Right ventricle myocardium superior (tissue), 1 donor: ENCODE measurements around the gene METTL23. TPM values are rescaled to one million over a fixed set of nuclear protein-coding genes. Genes with fewer than 3 reads are reported as not detected.
"Not testable (repeated sequence)": the region's sequence is repeated elsewhere in the genome, so short reads cannot be mapped to it uniquely, and the experiment has no call there.

Experiments used
- ATAC-seq: fragments of 200-7000 bp; cut with Tn5 transposase; one replicate; pipeline ENCODE4 v1.9.1; 2020; ENCODE audit warnings: mild to moderate bottlenecking; ENCODE audit not compliant: poor library complexity
- DNase-seq: peaks from one replicate; pipeline ENCODE4 v3.0.0-alpha.2; 2020
- intact Hi-C: fragments of 100-400 bp; cut with DNase I; formaldehyde crosslinking; loops from one replicate; pipeline ENCODE4 v1.11.2; 2022
- total RNA-seq: library from RNA; stranded (reverse); fragmentation: NEBNext Ultra II Directional; extraction: Animal tissue kit (Norgen Biotek cat#: 25700); gene quantifications from one replicate; pipeline ENCODE4 v1.2.1, GENCODE V29; 2021
- donor health status: DM: no; HTN: yes; CAD: no; lungs with severe emphysema.

The METTL23 gene
- total RNA-seq, 1 donor from 2014 or later: 19.0 TPM

GRCh38 chr17:76709077-76709950 lies 17.3 kb upstream of the METTL23 start:
- ATAC-seq: peak; percentile 77
- peak; percentile 93 for DNase-seq
- intact Hi-C loops: no loop called here

DNA sequence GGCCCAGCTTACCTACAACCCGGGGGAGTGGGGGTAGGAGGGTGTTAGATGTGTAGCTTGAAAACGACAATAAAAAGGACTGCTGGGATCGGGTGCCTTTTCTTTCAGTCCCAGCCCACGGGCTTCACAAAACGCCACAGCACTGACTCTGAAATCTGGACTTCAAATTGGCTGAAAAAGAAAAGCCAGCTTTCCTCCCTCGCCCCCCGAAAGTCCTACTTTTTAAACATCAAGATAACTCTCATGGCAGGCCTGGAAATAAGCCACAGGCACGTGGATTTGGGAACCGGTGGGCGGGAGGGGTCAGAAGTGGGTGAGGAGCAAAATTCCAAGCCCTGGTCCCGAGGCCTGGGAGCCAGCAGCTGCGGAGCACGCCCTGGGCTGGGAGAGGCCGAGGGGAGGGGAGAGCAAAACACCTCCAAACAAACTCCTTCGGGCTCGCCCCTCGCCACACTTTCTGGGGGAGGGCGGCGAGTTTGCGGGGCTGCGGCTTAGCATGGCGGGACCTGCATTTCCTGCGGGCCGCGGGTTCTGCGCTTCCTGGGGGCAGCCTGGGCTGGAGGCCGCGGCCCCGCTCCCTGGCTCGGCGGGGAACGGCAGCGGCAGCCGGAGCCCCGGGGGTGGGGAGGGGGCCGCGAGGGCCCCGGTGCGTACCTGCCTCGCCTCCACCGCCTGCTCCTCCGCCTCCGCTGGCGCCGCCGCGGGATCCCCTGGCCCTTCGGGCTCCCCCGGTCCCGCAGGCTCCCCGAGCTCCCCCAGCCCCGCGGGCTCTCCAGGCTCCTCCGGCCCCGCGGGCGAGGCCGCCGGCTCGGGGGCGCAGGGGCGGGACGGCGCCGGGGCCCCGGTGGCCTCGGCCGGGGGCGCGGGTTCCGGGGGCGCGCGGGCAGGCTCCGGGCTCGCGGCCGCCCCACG lies 16.4 kb upstream of the METTL23 start:
- DNase-seq: peak; percentile 50
- intact Hi-C loops: not testable (repeated sequence)

GRCh38 chr17:76710863-76711611 lies 15.6 kb upstream of the METTL23 start, which contains the start of gene MXRA7:
Gene MXRA7 (minus strand): TSS chr17:76710965. CDS start chr17:76710946, 19 bp downstream.
- DNase-seq (peak; percentile 83), ATAC-seq (peak; percentile 61)
- intact Hi-C loops: no loop called here

More for the DNA sequence above, 16.4 kb upstream of the METTL23 start:
- peak; percentile 31 for ATAC-seq

DNA sequence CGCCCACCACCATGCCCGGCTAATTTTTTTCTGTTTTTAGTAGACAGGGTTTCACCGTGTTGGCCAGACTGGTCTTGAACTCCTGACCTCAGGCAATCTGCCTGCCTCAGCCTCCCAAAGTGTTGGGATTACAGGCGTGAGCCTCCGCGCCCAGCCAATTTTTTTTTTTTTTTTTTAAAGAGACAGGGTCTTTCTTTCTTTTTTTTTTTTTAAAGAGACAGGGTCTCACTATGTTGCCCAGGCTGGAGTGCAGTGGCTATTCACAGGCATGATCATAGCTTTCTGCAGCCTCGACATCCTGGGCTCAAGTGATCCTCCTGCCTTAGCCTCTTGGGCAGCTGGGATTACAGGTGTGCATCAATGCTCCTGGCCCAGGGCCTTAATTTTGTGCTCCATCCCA lies 14.3 kb upstream of the METTL23 start:
- intact Hi-C loops, ATAC-seq: not testable (repeated sequence)
- DNase-seq: peak; percentile 29

- DNase-seq: peak; percentile 36
- intact Hi-C loops: no loop called here
- ATAC-seq: no peak
These were observed 12.9 kb upstream of the METTL23 start for GRCh38 chr17:76713765-76714164.

- intact Hi-C loops: no loop called here
- ATAC-seq (no peak), DNase-seq (peak; percentile 39)
These were observed 12.3 kb upstream of the METTL23 start for GRCh38 chr17:76714336-76714735.

- intact Hi-C loops: loop anchor here (5.0 kb wide), 1 partner anchor 33 kb away; no protein-coding TSS in a partner anchor
- ATAC-seq: peak; percentile 16
- peak; percentile 83 for DNase-seq
These were observed 11.7 kb upstream of the METTL23 start for GRCh38 chr17:76714822-76715495.

- peak; percentile 40 for DNase-seq
- no peak for ATAC-seq
- intact Hi-C loops: loop anchor here (5.0 kb wide), 1 partner anchor 33 kb away; no protein-coding TSS in a partner anchor
These were observed 11.2 kb upstream of the METTL23 start for GRCh38 chr17:76715496-76715830.

DNA sequence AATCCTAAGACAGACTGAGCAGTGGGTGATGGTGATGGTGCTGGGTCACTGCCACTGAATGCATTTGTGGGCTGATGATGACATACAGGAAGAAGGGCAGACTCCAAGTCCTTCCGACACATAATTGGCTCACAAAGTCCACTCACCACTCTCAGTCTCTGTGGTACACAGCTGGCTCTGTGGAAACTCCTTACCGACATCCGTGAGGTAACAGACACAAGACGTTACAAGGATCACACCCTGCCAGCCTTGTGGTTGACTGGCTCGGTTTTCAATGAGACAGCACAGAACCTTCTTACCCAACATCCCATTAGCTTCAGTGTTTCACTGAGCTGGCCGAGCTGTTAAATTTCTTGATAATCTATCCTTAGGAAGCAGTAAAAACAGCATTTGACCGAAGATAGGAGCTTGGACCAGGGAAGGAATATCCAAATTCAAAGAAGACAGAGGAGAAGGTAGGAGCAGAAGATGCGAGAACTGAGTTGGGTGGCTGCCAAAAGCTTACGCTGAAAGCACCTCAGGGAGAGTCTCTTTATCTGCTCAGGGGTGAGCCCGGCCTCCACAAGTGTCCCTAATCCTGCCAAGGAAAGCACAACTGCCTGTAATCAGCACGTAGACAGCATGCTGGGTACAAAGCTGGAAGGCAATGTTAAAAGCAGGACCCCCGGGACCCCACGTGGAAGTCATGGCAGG lies 10.3 kb upstream of the METTL23 start:
- intact Hi-C loops: loop anchor here (5.0 kb wide), 1 partner anchor 34 kb away; no protein-coding TSS in a partner anchor
- ATAC-seq (peak; percentile 67), DNase-seq (peak; percentile 59)

DNA sequence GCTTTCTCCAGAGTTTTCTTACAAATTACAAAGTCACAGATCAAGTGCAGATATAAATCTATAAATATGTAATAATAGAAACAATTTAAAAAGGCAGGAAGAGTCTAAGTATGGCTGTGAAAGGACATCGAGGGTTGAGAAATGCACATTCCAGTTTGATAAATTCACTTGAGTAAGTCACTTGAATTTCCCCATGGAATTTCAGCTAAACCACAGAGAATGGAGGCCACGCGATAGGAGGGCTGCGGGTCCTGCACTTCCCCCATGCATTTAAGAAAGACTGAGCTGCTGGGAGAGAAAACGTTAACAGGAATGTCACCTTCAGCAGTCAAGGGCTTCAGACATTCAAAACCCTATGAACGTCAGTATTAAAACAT lies 9.8 kb upstream of the METTL23 start:
- DNase-seq: peak; percentile 34
- intact Hi-C loops: loop anchor here (5.0 kb wide), 1 partner anchor 35 kb away; no protein-coding TSS in a partner anchor
- ATAC-seq: no peak

- no peak for ATAC-seq
- peak; percentile 36 for DNase-seq
- intact Hi-C loops: loop anchor here (5.0 kb wide), 1 partner anchor 36 kb away; no protein-coding TSS in a partner anchor
These were observed 8.1 kb upstream of the METTL23 start for GRCh38 chr17:76718516-76718915.

DNA sequence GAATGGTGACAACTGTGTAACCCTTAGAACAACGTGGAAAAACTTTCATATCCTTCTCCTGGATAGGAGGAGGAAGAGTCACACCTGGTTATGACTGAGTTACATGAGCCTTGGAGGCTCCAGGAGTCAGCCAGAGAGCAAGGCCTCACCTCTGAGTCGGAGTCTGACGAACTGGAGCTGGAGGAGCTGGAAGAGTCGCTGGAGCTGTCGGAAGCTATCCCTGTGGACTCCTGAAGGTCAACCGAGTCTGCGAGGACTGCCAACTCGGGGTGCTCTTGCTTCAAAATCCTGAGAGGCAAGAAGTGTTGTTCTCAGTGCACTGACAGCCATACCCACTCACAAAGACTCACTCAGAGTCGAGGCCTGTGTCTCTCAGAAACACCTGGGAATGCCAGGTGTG lies 6.4 kb upstream of the METTL23 start:
- DNase-seq (peak; percentile 40), ATAC-seq (peak; percentile 24)
- intact Hi-C loops: no loop called here

DNA sequence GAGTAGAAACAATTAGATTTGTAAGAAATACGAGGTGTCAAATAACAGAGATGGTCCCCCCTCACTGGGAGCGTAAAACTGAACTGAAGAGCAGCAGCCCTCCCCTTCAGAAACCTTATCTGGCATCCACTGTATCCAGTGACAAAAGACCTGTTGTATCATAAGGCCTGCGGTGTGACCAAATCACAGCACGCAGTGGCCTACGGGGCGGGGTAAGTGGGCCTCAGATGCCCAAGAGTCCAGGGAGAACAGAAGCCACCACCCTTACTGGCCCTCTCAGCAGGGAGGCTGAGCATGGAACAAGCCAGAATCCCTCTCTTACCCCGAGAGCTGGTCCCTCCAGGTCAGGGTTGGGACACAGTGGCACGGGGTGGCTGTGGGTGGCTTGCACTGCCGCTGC lies 5.7 kb upstream of the METTL23 start:
- peak; percentile 38 for DNase-seq
- no peak for ATAC-seq
- intact Hi-C loops: no loop called here

DNA sequence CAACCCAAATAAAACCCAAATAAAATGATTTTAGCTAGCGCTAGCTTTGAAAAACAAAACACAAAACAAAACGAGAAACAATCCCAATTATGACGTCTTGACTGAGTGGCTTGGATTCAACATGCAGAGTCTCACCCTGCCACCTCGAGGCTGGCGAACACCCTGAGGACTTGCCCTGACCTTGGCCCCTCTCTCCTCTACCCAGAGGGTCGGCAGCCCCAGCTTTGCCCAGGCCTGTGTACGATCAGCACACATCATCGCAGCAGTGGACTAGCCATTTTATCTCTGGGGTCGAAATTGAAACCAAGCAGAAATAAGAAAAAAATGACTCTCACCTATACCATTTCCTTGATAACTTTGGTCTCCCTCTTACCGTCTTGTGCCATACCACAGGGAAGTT lies 5.2 kb upstream of the METTL23 start:
- intact Hi-C loops: no loop called here
- ATAC-seq (no peak), DNase-seq (no peak)

GRCh38 chr17:76722279-76722678 lies 4.4 kb upstream of the METTL23 start:
- ATAC-seq: no peak
- intact Hi-C loops: no loop called here
- DNase-seq: no peak

DNA sequence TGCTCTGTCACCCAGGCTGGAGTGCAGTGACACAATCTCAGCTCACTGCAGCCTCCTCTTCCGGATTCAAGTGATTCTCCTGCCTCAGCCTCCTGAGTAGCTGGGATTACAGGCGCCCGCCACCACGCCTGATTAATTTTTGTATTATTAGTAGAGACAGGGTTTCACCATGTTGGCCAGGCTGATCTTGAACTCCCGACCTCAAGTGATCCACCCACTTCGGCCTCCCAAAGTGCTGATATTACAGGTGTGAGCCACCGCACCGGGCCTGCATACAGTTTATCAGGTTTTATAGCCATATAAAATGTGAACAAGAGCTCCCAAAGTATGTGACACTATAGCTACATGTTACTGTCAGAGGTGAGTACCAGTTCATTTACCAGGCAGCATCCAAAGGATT lies 3.7 kb upstream of the METTL23 start:
- intact Hi-C loops, ATAC-seq, DNase-seq: not testable (repeated sequence)

DNA sequence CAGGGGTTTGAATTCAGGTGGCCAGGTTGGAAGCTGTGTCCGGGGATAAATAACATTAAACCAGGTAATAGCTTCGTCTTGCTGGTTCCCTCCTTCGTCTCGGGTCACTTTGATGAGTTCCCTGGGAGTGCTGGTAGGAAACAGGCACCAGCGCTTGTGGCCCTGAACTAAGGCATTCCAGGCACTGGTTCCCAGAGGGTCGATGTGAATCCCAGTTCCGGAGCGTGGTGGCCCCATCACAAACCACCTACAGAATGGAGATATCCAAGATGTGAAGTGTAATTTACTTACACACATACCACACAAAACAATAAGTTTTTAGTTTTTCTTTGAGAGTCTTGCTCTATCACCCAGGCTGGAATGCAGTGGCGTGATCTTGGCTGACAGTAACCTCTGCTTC lies 2.8 kb upstream of the METTL23 start:
- DNase-seq: peak; percentile 30
- intact Hi-C loops: no loop called here
- ATAC-seq: no peak
